Esophagus (tissue), 2 donors: ENCODE measurements around the gene IRGM. TPM values are rescaled to one million over a fixed set of nuclear protein-coding genes. Genes with fewer than 3 reads are reported as not detected.
"Not testable (repeated sequence)": the region's sequence is repeated elsewhere in the genome, so short reads cannot be mapped to it uniquely, and the experiment has no call there.

Experiments used
- H3K27ac ChIP-seq, 2 donors: one replicate each; pipeline ENCODE4 v1.5.1; 2013; ENCODE audit warnings: low read depth in 2 of 2, mild to moderate bottlenecking in 2 of 2, inconsistent platforms in 1 of 2, low read length in 1 of 2, moderate library complexity in 1 of 2
- H3K27me3 ChIP-seq, 2 donors: one replicate each; pipeline ENCODE4 v1.6.1; 2013; ENCODE audit warnings: low read length in 2 of 2, control low read depth in 1 of 2, mild to moderate bottlenecking in 1 of 2; ENCODE audit not compliant: insufficient read depth in 2 of 2, control insufficient read depth in 1 of 2
- H3K36me3 ChIP-seq, 2 donors: one replicate each; pipeline ENCODE4 v1.6.1; 2013; ENCODE audit warnings: low read length in 1 of 2; ENCODE audit not compliant: control insufficient read depth in 2 of 2, insufficient read depth in 2 of 2
- H3K4me1 ChIP-seq, 2 donors: one replicate each; pipeline ENCODE4 v1.6.1; 2013; ENCODE audit warnings: low read length in 1 of 2; ENCODE audit not compliant: control insufficient read depth in 2 of 2, insufficient read depth in 2 of 2
- H3K4me3 ChIP-seq, 2 donors: one replicate each; pipeline ENCODE4 v1.5.1; 2013; ENCODE audit warnings: low read length in 2 of 2, mild to moderate bottlenecking in 2 of 2, low read depth in 1 of 2, moderate library complexity in 1 of 2
- H3K9me3 ChIP-seq, 2 donors: one replicate each; pipeline ENCODE4 v1.6.1; 2013; ENCODE audit warnings: mild to moderate bottlenecking in 2 of 2, low read depth in 1 of 2, low read length in 1 of 2, moderate library complexity in 1 of 2; ENCODE audit not compliant: control insufficient read depth in 2 of 2, insufficient read depth in 1 of 2
- WGBS, 2 donors: extraction: QIAGEN DNeasy Blood & Tissue Kit; methylation state at CpG; one replicate each; pipeline ENCODE4 v1.1.7; 2013; 5-methylcytosine and 5-hydroxymethylcytosine counted together
- polyA plus RNA-seq, 2 donors: library from polyadenylated mRNA; stranded (reverse); fragments of 200-250 nt; gene quantifications; one replicate each; pipeline ENCODE4 v1.2.3, GENCODE V29; 2013
- donor health status: healthy with polysubstance abuse.
- donor health status: Bipolar disorder and iron deficiency.

IRGM gene
- under 1 TPM in 1 of 2 donors, not detected in 1; 0.05 TPM for polyA plus RNA-seq

- 72 to 84% methylated on average over 3 of the region's 3 CpGs for WGBS, 2 donors
- not testable (repeated sequence) for H3K27me3 ChIP-seq, H3K36me3 ChIP-seq, H3K27ac ChIP-seq, H3K4me1 ChIP-seq, H3K4me3 ChIP-seq, H3K9me3 ChIP-seq
These were observed at the start of gene IRGM for GRCh38 chr5:150846308-150846653. Gene IRGM (plus strand): TSS chr5:150846521. CDS start chr5:150848124, 1,603 bp downstream.

GRCh38 chr5:150797384-150797783, 48.9 kb upstream of the IRGM start:
- WGBS, 2 donors, result 93 to 94% methylated on average over 2 of the region's 2 CpGs
- Histone ChIP-seq H3K27me3 (no peaks in the 10 kb centered on the region), H3K27ac (no peak overlapping the region), H3K9me3 (no peaks in the 10 kb centered on the region), H3K36me3 (peaks cover 0 to 5% of the 10 kb centered on the region in 2 donors), H3K4me3 (no peak overlapping the region), H3K4me1 (no peaks in the 10 kb centered on the region)

GRCh38 chr5:150801117-150801927, 45.0 kb upstream of the IRGM start:
- Histone ChIP-seq H3K4me1 (no peaks in the 10 kb centered on the region), H3K9me3 (no peaks in the 10 kb centered on the region), H3K27ac (peak overlapping the region in 1 of 2 donors; percentile 20), H3K4me3 (peak overlapping the region in 1 of 2 donors; percentile 20), H3K27me3 (no peaks in the 10 kb centered on the region), H3K36me3 (no peaks in the 10 kb centered on the region)
- WGBS, 2 donors, result 14 to 17% methylated on average over 15 of the region's 15 CpGs

- H3K27me3 ChIP-seq, result no peaks in the 10 kb centered on the region
- H3K4me1 ChIP-seq, result no peaks in the 10 kb centered on the region
- WGBS, 2 donors, result 90 to 92% methylated on average over 6 of the region's 6 CpGs
- H3K36me3 ChIP-seq, result no peaks in the 10 kb centered on the region
- H3K27ac ChIP-seq, result no peak overlapping the region
- no peak overlapping the region for H3K4me3 ChIP-seq
- H3K9me3 ChIP-seq, result no peaks in the 10 kb centered on the region
These were observed 41.9 kb upstream of the IRGM start for GRCh38 chr5:150804388-150804787.

GRCh38 chr5:150809363-150809762, 37.0 kb upstream of the IRGM start:
- no peak overlapping the region for H3K4me3 ChIP-seq

GRCh38 chr5:150815010-150815409, 31.3 kb upstream of the IRGM start:
- no peaks in the 10 kb centered on the region for H3K36me3 ChIP-seq
- H3K4me1 ChIP-seq, result no peaks in the 10 kb centered on the region
- H3K27ac ChIP-seq, result no peak overlapping the region
- no peak overlapping the region for H3K4me3 ChIP-seq
- H3K9me3 ChIP-seq, result peaks cover 0 to 3% of the 10 kb centered on the region in 2 donors
- no peaks in the 10 kb centered on the region for H3K27me3 ChIP-seq

More at GRCh38 chr5:150809363-150809762, 37.0 kb upstream of the IRGM start:
- no peaks in the 10 kb centered on the region for H3K27me3 ChIP-seq
- H3K4me1 ChIP-seq, result no peaks in the 10 kb centered on the region
- H3K27ac ChIP-seq, result no peak overlapping the region
- 80 to 88% methylated on average over 3 of the region's 3 CpGs for WGBS, 2 donors
- no peaks in the 10 kb centered on the region for H3K9me3 ChIP-seq
- no peaks in the 10 kb centered on the region for H3K36me3 ChIP-seq

DNA sequence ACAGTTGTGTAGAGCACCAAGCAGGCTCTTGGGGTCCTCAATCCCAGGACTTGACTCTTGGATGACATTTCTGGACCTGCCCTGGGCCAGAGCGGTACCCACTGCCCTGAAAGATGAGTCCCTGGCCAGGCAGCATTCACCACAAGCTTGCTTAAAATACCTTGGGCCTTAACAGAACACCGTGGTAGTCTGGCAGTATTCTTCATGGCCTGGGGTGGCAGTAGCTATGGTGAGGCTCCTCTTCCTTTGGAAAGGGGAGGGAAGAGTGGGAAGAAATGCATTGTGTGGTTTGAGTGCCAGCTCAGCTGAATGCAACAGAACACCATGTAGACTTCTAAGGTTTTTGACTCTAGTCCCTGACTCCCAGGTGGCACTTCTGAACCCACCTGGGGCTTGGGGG, 29.4 kb upstream of the IRGM start:
- WGBS, 2 donors, result 88 to 89% methylated on average over 2 of the region's 2 CpGs
- Histone ChIP-seq H3K4me1 (no peaks in the 10 kb centered on the region), H3K4me3 (no peak overlapping the region), H3K9me3 (peaks cover 0 to 3% of the 10 kb centered on the region in 2 donors), H3K36me3 (no peaks in the 10 kb centered on the region), H3K27me3 (no peaks in the 10 kb centered on the region), H3K27ac (no peak overlapping the region)

DNA sequence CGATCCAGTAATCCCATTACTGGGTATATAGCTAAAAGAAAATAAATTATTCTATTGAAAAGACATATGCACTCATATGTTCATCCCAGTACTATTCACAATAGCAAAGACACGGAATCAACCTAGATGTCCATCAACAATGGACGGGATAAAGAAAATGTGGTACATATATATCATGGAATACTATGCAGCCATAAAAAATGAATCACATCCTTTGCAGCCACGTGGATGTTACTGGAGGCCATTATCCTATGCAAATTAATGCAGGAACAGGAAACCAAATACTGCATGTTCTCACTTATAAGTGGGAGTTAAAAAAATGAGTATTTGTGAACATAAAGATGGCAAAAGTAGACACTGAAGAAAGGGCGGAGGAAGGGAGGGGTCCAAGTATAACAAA, 16.6 kb upstream of the IRGM start:
- Histone ChIP-seq H3K9me3 (no peaks in the 10 kb centered on the region), H3K36me3 (no peaks in the 10 kb centered on the region), H3K4me3 (no peak overlapping the region), H3K4me1 (no peaks in the 10 kb centered on the region), H3K27ac (no peak overlapping the region), H3K27me3 (no peaks in the 10 kb centered on the region)
- WGBS, 2 donors, result 77 to 86% methylated on average over 5 of the region's 5 CpGs

- not testable (repeated sequence) for H3K4me1 ChIP-seq, H3K36me3 ChIP-seq, H3K4me3 ChIP-seq, H3K9me3 ChIP-seq, H3K27ac ChIP-seq, H3K27me3 ChIP-seq
- WGBS, 2 donors, result 80 to 86% methylated on average over 3 of the region's 3 CpGs
These were observed 14.5 kb upstream of the IRGM start for GRCh38 chr5:150831821-150832220.

DNA sequence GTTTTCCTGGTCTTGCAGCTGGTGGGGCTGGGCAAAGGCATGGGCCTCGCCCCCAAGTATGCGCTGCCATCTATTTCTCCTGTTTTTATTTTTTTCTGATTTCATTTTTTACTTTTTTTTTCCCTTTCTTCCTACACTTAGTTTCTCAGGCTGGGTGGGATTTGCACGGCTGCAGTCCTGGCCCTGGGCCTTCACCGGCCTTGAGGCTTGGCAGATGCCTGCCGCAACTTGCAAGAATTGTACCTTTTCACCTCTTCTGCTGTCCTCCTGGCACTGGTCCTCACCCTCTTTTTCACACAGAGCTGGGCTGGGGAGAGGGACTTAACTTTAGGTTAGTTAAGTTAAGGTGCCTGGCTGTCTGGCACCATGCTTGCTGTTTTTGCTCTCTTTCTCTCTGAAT, 10.3 kb upstream of the IRGM start:
- WGBS, 2 donors, result 54 to 60% methylated on average over 5 of the region's 5 CpGs
- Histone ChIP-seq H3K4me1 (no peaks in the 10 kb centered on the region), H3K4me3 (no peak overlapping the region), H3K27ac (no peak overlapping the region), H3K27me3 (no peaks in the 10 kb centered on the region), H3K36me3 (no peaks in the 10 kb centered on the region), H3K9me3 (no peaks in the 10 kb centered on the region)
